HG02973 (cell line): ENCODE data around the gene NANS.

Experiments
- ATAC-seq: cut with Tn5 transposase; IDR thresholded peaks from one replicate; pipeline ENCODE4 v1.9.1; 2021; ENCODE audit warnings: moderate library complexity; ENCODE audit not compliant: unreplicated experiment

NANS gene

DNA sequence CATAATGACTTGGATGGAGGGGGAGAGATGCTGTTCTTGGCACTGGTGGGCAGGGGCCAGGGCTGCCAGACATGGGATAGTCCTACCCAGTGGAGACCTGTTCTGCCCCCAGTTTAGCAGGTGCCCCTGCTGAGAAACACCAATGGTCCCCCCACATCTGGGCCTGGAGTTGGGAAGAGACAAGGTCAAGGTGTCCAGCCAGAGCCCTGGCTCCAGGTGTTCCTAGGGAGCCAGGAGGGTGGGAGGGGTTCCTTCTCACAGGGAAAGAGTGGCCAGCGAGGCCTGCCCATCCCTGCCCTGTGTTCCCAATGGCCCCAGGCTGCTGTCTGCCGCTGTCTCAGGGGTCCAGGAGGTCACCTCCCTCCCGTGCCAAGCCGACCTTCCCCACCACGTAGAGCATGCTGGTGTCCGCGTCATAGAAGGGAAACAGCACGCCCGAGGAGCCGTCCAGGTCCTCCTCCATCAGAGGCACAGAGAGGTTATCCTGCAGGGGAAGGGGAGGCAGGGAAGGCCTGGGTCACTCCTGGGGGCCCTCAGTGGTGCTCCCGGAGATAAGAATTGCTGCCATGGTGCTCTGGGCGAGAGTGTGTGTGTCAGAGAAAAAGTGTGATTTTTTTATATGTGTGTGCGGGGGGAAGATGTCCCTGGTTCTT is 74.2 kb downstream of the NANS start:
- no peak for ATAC-seq

DNA sequence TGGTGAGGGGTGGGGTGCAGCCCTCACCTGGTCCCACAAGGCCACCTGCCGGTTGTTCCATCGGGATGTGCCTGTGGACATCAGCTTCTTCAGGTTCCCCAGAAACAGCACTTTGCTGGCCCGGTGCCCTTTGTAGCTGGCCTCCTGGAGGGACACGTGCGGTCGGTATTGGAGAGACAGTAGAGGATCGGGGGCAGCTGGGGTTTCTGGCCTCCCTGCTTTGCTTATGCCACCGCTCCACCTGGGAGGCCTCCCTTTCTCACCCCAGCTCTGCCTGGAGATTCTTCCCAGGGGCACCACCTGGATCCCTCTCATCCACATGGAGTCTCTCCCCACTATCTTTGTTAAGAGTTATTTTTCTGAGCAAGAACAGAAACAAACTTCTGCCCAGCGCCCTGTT is 75.6 kb downstream of the NANS start:
- no peak for ATAC-seq
